ENCODE data around the gene CALB2.

Gene CALB2

GRCh38 chr16:71406316-71406715 is 47.8 kb downstream of the CALB2 start:
- H3K27ac ChIP-seq: no peak overlapping the region
- no peak overlapping the region for H3K4me3 ChIP-seq (ENCODE audit: low read depth in 1 of 2, low read length in 1 of 2)
- H3K27me3 ChIP-seq: peaks cover 41% of the 10 kb centered on the region
- no peaks in the 10 kb centered on the region for H3K4me1 ChIP-seq (ENCODE audit: control insufficient read depth in 1 of 2, insufficient read depth in 1 of 2, low read depth in 1 of 2, low read length in 1 of 2)
- H3K36me3 ChIP-seq: no peaks in the 10 kb centered on the region
- no peaks in the 10 kb centered on the region for H3K9me3 ChIP-seq
- no peak for TF ChIP-seq CTCF (IDR thresholded peaks at IDR 0.05)

- Histone ChIP-seq H3K27ac (no peak overlapping the region), H3K4me1 (ENCODE audit: control insufficient read depth in 1 of 2, insufficient read depth in 1 of 2, low read depth in 1 of 2, low read length in 1 of 2) (no peaks in the 10 kb centered on the region), H3K9me3 (no peaks in the 10 kb centered on the region), H3K36me3 (no peaks in the 10 kb centered on the region), H3K4me3 (ENCODE audit: low read depth in 1 of 2, low read length in 1 of 2) (no peak overlapping the region), H3K27me3 (peaks cover 45% of the 10 kb centered on the region)
- TF ChIP-seq CTCF (IDR thresholded peaks at IDR 0.05): no peak
Measured at GRCh38 chr16:71406724-71407123, 48.2 kb downstream of the CALB2 start.

DNA sequence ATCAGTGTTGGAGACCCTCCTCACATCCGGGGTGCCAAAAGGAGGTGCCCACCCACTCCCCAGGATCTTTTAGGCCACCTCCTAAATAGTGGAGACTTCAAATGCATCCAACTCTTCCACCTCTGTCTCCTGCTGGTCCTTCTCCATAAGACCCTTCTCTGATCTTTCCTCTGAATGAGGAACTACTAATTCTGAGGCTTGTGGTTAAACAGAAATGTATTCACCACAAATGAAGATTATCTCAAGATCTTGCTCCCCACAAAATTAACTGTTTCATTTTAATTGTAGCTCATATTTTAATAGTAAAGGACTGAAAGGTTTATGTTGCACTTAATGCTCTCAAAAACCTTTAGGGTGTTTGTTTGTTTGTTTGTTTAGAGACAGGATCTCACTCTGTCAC is 49.2 kb downstream of the CALB2 start:
- TF ChIP-seq CTCF (IDR thresholded peaks at IDR 0.05): no peak
- H3K9me3 ChIP-seq: no peaks in the 10 kb centered on the region
- no peak overlapping the region for H3K27ac ChIP-seq
- no peaks in the 10 kb centered on the region for H3K4me1 ChIP-seq (ENCODE audit: control insufficient read depth in 1 of 2, insufficient read depth in 1 of 2, low read depth in 1 of 2, low read length in 1 of 2)
- no peak overlapping the region for H3K4me3 ChIP-seq (ENCODE audit: low read depth in 1 of 2, low read length in 1 of 2)
- H3K27me3 ChIP-seq: peaks cover 53% of the 10 kb centered on the region
- H3K36me3 ChIP-seq: no peaks in the 10 kb centered on the region

DNA sequence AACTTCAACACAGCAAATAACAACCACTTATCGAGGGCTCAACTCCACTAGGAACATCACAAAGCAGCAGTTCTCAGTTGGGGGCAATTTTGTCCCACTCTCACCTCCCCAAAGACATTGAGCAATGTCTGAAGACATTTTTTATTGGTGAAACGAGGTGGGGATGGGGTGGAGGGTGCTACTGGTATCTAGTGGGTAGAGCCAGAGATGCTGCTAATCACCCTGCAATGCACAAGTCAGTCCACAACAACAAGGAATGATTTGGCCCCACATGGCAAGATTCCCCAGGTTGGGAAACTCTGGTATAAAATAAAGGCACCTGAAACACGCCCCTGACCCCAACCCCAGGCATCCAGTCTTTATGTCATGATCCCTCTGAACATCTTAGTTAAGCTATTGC is 50.0 kb downstream of the CALB2 start:
- Histone ChIP-seq H3K36me3 (no peaks in the 10 kb centered on the region), H3K4me3 (ENCODE audit: low read depth in 1 of 2, low read length in 1 of 2) (no peak overlapping the region), H3K27ac (no peak overlapping the region), H3K9me3 (no peaks in the 10 kb centered on the region), H3K4me1 (ENCODE audit: control insufficient read depth in 1 of 2, insufficient read depth in 1 of 2, low read depth in 1 of 2, low read length in 1 of 2) (no peaks in the 10 kb centered on the region), H3K27me3 (peaks cover 53% of the 10 kb centered on the region)
- TF ChIP-seq CTCF (IDR thresholded peaks at IDR 0.05): no peak

DNA sequence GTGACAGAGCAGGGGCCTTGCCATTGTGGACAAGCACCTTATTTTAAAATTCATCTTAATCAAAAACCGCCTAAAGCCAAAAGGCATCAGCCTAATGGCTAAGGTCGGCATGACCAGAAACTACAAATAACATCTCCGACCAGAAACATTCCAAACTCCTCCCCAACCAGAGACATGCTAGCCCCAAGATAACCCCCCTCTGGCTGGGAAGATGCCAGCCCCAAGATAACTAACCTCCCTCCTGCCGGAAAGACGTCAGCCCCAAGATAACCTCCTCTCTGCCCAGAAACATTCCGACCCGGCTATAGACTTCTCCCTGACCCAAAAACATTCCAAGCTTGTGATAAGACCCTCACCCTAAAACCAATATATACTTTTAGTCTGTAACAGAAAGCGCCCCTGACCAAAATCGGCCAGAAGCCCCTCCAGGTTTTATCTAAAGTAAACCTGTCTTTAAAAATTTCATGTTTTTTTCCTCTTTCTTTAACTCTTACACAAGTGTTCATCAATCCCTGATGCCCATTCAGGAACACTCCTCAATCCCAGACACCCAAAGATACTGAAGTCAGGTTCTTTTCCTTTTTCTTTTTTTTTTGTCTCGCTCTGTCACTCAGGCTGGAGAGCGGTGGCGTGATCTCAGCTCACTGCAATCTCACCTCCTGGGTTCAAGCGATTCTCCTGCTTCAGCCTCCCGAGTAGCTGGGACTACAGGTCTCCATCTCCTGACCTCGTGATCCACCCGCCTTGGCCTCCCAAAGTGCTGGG is 50.7 kb downstream of the CALB2 start:
- Histone ChIP-seq H3K4me1 (ENCODE audit: control insufficient read depth in 1 of 2, insufficient read depth in 1 of 2, low read depth in 1 of 2, low read length in 1 of 2) (no peaks in the 10 kb centered on the region), H3K27ac (no peak overlapping the region), H3K4me3 (ENCODE audit: low read depth in 1 of 2, low read length in 1 of 2) (no peak overlapping the region), H3K9me3 (no peaks in the 10 kb centered on the region), H3K27me3 (peaks cover 53% of the 10 kb centered on the region), H3K36me3 (no peaks in the 10 kb centered on the region)
- TF ChIP-seq CTCF (IDR thresholded peaks at IDR 0.05): no peak
